Liver (tissue), 9 donors: ENCODE results near the gene PRCD. TPM values are rescaled to one million over a fixed set of nuclear protein-coding genes. Genes with fewer than 3 reads are reported as not detected.

Experiments used
- DNase-seq: peaks from one replicate; pipeline ENCODE4 v3.0.0-alpha.2; 2017; ENCODE audit warnings: low spot score
- H3K27ac ChIP-seq, 2 donors: one replicate each; pipeline ENCODE4 v1.7.0; 2013; ENCODE audit warnings: inconsistent platforms in 2 of 2, low read length in 2 of 2, control low read depth in 1 of 2, low read depth in 1 of 2, mild to moderate bottlenecking in 1 of 2
- H3K27me3 ChIP-seq, 4 donors: one replicate each; pipeline versions ENCODE4 v1.6.1 to v1.7.0; 2013; ENCODE audit warnings: low read length in 3 of 4, inconsistent platforms in 1 of 4, mild to moderate bottlenecking in 1 of 4, moderate library complexity in 1 of 4; ENCODE audit not compliant: control insufficient read depth in 4 of 4, insufficient read depth in 4 of 4
- H3K36me3 ChIP-seq, 4 donors: one replicate each; pipeline versions ENCODE4 v1.6.1 to v1.7.0; 2013; ENCODE audit warnings: low read length in 3 of 4, mild to moderate bottlenecking in 3 of 4, low read depth in 1 of 4, moderate library complexity in 1 of 4; ENCODE audit not compliant: control insufficient read depth in 4 of 4, insufficient read depth in 3 of 4
- H3K4me1 ChIP-seq, 4 donors: one replicate each; pipeline versions ENCODE4 v1.6.1 to v1.7.0; 2013; ENCODE audit warnings: low read length in 3 of 4, mild to moderate bottlenecking in 3 of 4, moderate library complexity in 1 of 4; ENCODE audit not compliant: control insufficient read depth in 4 of 4, insufficient read depth in 4 of 4
- H3K4me3 ChIP-seq, 3 donors: one replicate each; pipeline versions ENCODE4 v1.6.1 to v1.7.0; 2013; ENCODE audit warnings: low read length in 3 of 3, control low read depth in 1 of 3, low read depth in 1 of 3, mild to moderate bottlenecking in 1 of 3
- H3K9ac ChIP-seq, 2 donors: one replicate each; pipeline ENCODE4 v1.7.0; 2013; ENCODE audit warnings: low read length in 2 of 2, mild to moderate bottlenecking in 2 of 2, moderate library complexity in 2 of 2, control low read depth in 1 of 2, low read depth in 1 of 2
- H3K9me3 ChIP-seq, 4 donors: one replicate each; pipeline versions ENCODE4 v1.6.1 to v1.7.0; 2013; ENCODE audit warnings: low read length in 3 of 4; ENCODE audit not compliant: control insufficient read depth in 4 of 4
- CTCF ChIP-seq: fragments of 150-350 bp; IDR thresholded peaks from 2 replicates; pipeline ENCODE4 v1.5.1; 2017; ENCODE audit warnings: improper control_type of control experiment, low read depth, low read length; ENCODE audit not compliant: missing input control
- EGR1 ChIP-seq, 2 donors: IDR thresholded peaks; 2 replicates each; pipeline ENCODE4 v1.6.1; 2016 to 2018; ENCODE audit warnings: antibody characterized with exemption in 2 of 2, low read depth in 2 of 2
- FOXA1 ChIP-seq: IDR thresholded peaks from 2 replicates; pipeline ENCODE4 v1.6.1; 2016; ENCODE audit warnings: antibody characterized with exemption
- FOXA2 ChIP-seq: IDR thresholded peaks from 2 replicates; pipeline ENCODE4 v1.6.1; 2016; ENCODE audit warnings: antibody characterized with exemption
- GABPA ChIP-seq, 2 donors: IDR thresholded peaks in 1 of 2; conservative IDR thresholded peaks in 1 of 2; 2 replicates each; pipeline ENCODE4 v1.6.1; 2016; ENCODE audit warnings: antibody characterized with exemption in 2 of 2, mild to moderate bottlenecking in 1 of 2, moderate library complexity in 1 of 2
- HNF4A ChIP-seq, 2 donors: conservative IDR thresholded peaks; 2 replicates each; pipeline ENCODE4 v1.6.1; 2016; ENCODE audit warnings: antibody characterized with exemption in 2 of 2, mild to moderate bottlenecking in 2 of 2
- HNF4G ChIP-seq: IDR thresholded peaks from 2 replicates; pipeline ENCODE4 v1.6.1; 2016; ENCODE audit warnings: antibody characterized with exemption
- JUND ChIP-seq, 2 donors: IDR thresholded peaks; 2 replicates each; pipeline ENCODE4 v1.6.1; 2016; ENCODE audit warnings: antibody characterized with exemption in 2 of 2
- NR2F2 ChIP-seq: IDR thresholded peaks from 2 replicates; pipeline ENCODE4 v1.6.1; 2016; ENCODE audit warnings: antibody characterized with exemption
- RAD21 ChIP-seq, 2 donors: IDR thresholded peaks; 2 replicates each; pipeline ENCODE4 v1.6.1; 2016; ENCODE audit warnings: antibody characterized with exemption in 2 of 2, mild to moderate bottlenecking in 2 of 2
- REST ChIP-seq: IDR thresholded peaks from 2 replicates; pipeline ENCODE4 v1.6.1; 2016; ENCODE audit warnings: antibody characterized with exemption, mild to moderate bottlenecking
- RXRA ChIP-seq, 2 donors: IDR thresholded peaks; 2 replicates each; pipeline ENCODE4 v1.6.1; 2017 to 2018; ENCODE audit warnings: antibody characterized with exemption in 2 of 2, mild to moderate bottlenecking in 1 of 2
- SP1 ChIP-seq: IDR thresholded peaks from 2 replicates; pipeline ENCODE4 v1.6.1; 2018; ENCODE audit warnings: antibody characterized with exemption, mild to moderate bottlenecking
- TAF1 ChIP-seq: conservative IDR thresholded peaks from 2 replicates; pipeline ENCODE4 v1.6.1; 2016; ENCODE audit warnings: antibody characterized with exemption, mild to moderate bottlenecking
- YY1 ChIP-seq: IDR thresholded peaks from 2 replicates; pipeline ENCODE4 v1.6.1; 2016; ENCODE audit warnings: antibody characterized with exemption, mild to moderate bottlenecking
- ZBTB33 ChIP-seq: IDR thresholded peaks from 2 replicates; pipeline ENCODE4 v1.6.1; 2016; ENCODE audit warnings: antibody characterized with exemption
- WGBS: extraction: QIAGEN DNeasy Blood & Tissue Kit; methylation state at CpG from one replicate; pipeline ENCODE4 v1.1.7; 2013; 5-methylcytosine and 5-hydroxymethylcytosine counted together
- polyA plus RNA-seq, 2 donors: library from polyadenylated mRNA; stranded (reverse) in 1 of 2; unstranded in 1 of 2; fragments of 200-250 nt in 1 of 2; fragments of >200 nt in 1 of 2; fragmentation: Nextera tagmentation in 1 of 2; extraction: Ambion mirVana in 1 of 2; gene quantifications; one replicate each; pipeline versions ENCODE4 v1.2.1 to v1.2.3, GENCODE V29; 2013 to 2015
- total RNA-seq, 2 donors: library from RNA; depleted of rRNA; stranded (reverse); fragments of >200 nt; gene quantifications; one replicate each; pipeline ENCODE4 v1.2.3, GENCODE V29; 2014
- TF ChIP-seq, protein P1 (sequence below): IDR thresholded peaks from 2 replicates; pipeline ENCODE4 v1.6.1; 2016; ENCODE audit warnings: antibody characterized with exemption
- TF ChIP-seq, protein P2 (sequence below): IDR thresholded peaks from 2 replicates; pipeline ENCODE4 v1.6.1; 2016; ENCODE audit warnings: antibody characterized with exemption
- donor health status: healthy.
- donor health status: healthy.
- donor health status: healthy.
- donor health status: healthy.
- donor health status: healthy.

Gene PRCD
- total and polyA plus RNA-seq, 4 donors, result 0.63 to 1.0 (median 0.75) TPM; not detected in 1

DNA sequence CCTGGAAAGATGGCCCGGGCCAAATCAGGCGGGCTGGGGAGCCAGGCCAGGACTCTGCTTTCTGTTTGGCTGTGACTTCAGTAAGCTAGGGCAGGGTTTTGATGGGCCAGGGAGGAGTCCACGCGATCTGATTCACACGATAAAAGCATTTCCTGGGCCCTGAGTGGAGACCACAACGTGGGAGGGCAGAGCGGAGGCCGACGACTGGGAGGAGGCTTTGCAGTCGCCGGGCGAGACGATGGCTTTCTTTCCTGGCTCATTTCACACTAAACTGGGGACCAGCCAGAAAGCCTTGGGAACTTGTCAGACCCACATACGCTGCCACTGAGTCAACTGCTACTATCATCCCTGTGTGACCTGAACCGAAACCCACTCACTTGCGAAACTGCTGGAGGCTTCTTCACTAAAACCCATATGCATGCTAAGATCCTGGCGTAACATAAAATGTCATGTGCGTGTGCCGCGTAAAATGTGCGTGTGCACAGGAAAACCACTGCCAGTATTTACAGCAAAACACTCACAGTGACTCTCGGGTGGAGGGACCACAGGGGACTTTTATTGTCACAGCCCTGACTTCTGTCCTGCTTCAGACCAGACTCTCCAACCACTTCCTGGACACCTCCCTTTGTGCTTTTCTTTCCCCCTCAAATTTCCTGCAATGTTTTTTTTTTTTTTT, 24.4 kb upstream of the PRCD start:
- 71% methylated on average over 22 of the region's 22 CpGs for WGBS
- peak overlapping the region; percentile 19 to 63 for H3K27ac ChIP-seq
- no peak overlapping the region for H3K9ac ChIP-seq
- H3K36me3 ChIP-seq, result no peaks in the 10 kb centered on the region
- no peak for DNase-seq
- H3K4me3 ChIP-seq, result no peak overlapping the region
- TF ChIP-seq HNF4A (conservative IDR thresholded peaks at IDR 0.05), result no peak
- peak; percentile 30 for TF ChIP-seq SP1
- peak; percentile 21 for TF ChIP-seq NR2F2
- no peaks in the 10 kb centered on the region for H3K9me3 ChIP-seq
- no peaks in the 10 kb centered on the region for H3K4me1 ChIP-seq
- no peaks in the 10 kb centered on the region for H3K27me3 ChIP-seq

DNA sequence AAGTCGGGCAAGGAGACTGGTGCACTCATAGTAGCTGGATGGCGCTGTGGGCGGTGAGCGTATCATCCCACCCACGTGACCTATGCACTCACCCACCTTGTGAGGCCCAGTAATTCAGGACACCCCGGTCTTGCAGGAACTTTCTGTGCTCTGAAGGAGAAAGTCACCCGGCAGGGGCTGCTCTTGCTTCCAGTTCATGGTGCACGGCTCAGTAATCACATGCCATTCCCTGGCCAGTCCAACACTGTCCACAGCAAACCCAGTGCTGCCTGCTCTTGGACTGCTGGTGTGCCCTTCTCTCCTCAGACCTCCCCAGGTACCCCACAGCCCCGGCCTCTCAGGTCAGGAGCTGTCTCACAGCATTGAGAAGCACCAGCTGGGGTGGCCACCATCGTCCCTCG, 22.2 kb upstream of the PRCD start:
- Histone ChIP-seq H3K36me3 (no peaks in the 10 kb centered on the region), H3K27me3 (no peaks in the 10 kb centered on the region), H3K4me1 (peaks cover 0 to 5% (median 4%) of the 10 kb centered on the region in 4 donors), H3K9ac (no peak overlapping the region), H3K9me3 (no peaks in the 10 kb centered on the region), H3K27ac (no peak overlapping the region), H3K4me3 (no peak overlapping the region)
- TF ChIP-seq, protein P1, sequence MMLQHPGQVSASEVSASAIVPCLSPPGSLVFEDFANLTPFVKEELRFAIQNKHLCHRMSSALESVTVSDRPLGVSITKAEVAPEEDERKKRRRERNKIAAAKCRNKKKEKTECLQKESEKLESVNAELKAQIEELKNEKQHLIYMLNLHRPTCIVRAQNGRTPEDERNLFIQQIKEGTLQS, result no peak
- TF ChIP-seq NR2F2 (no peak), TAF1 (no peak), SP1 (no peak), RXRA (IDR thresholded peaks at IDR 0.05) (no peak), HNF4A (conservative IDR thresholded peaks at IDR 0.05) (no peak), FOXA1 (no peak), HNF4G (no peak), FOXA2 (no peak), YY1 (no peak), JUND (IDR thresholded peaks at IDR 0.05) (no peak), GABPA (IDR thresholded peaks at IDR 0.05 in 1 of 2, conservative IDR thresholded peaks at IDR 0.05 in 1 of 2) (no peak), EGR1 (IDR thresholded peaks at IDR 0.05; ENCODE audit: low read depth in 2 of 2) (no peak), ZBTB33 (no peak), REST (no peak), CTCF (no peak), RAD21 (IDR thresholded peaks at IDR 0.05) (no peak)
- TF ChIP-seq, protein P2, sequence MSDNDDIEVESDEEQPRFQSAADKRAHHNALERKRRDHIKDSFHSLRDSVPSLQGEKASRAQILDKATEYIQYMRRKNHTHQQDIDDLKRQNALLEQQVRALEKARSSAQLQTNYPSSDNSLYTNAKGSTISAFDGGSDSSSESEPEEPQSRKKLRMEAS, result no peak
- DNase-seq, result no peak
- WGBS, result 92% methylated on average over 11 of the region's 11 CpGs
